ENCODE data around the gene KRTAP10-9. TPM values are rescaled to one million over a fixed set of nuclear protein-coding genes. Genes with fewer than 3 reads are reported as not detected.

KRTAP10-9 gene
- total RNA-seq = not detected
- not detected for polyA plus RNA-seq
- long read RNA-seq, donor 1 = 0 reads
- long read RNA-seq, donor 2 = 0 reads
- long read RNA-seq, donor 3 = 0 reads
- long read RNA-seq, donor 4 = 0 reads
- long read RNA-seq, donor 5 = 0 reads

DNA sequence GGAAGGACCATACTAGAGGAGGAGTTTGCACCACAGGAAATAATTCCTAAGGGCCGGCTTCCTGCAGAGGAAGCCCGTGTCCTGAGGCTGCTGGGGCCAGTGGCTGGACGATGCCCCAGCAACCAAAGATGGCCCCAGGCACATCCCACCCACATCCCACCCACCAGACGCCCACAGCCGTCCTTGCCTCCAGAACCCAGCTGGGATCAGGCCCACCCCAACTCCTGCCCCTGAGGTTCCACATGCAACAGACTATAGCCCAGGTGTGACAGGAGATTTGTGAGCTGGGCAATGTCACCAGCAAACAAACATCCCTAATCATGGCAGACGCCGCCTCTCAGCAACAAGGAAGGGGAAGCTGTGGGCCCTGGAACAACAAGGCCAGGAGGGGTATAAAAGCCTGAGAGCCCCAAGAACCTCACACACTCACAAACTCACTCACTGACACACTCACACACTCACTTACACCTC, at the start of gene KRTAP10-9:
KRTAP10-9 (plus strand) TSS at position 421 of the 471 bp plus-strand sequence. CDS start 79 bp downstream, outside the sequence.
- DNase-seq = no peak
- H3K27ac ChIP-seq (ENCODE audit: low read depth in 1 of 2, low read length in 1 of 2) = no peak within 1 kb of the TSS
- WGBS, 2 donors = 52 to 55% methylated on average over 7 of the region's 7 CpGs
- no peak for TF ChIP-seq CTCF (IDR thresholded peaks at IDR 0.05; ENCODE audit: control extremely low read depth, extremely low read depth)
- ATAC-seq (ENCODE audit: insufficient read depth, low FRiP score) = no peak
- no peaks in the 10 kb centered on the region for H3K36me3 ChIP-seq (ENCODE audit: control insufficient read depth in 4 of 4, insufficient read depth in 4 of 4, low read length in 4 of 4)
- peaks cover 0 to 14% (median 12%) of the 10 kb centered on the region in 4 donors for H3K9me3 ChIP-seq (ENCODE audit: control insufficient read depth in 4 of 4, insufficient read depth in 3 of 4, low read length in 3 of 4)
- H3K27me3 ChIP-seq (ENCODE audit: control insufficient read depth in 3 of 3, insufficient read depth in 3 of 3, low read length in 2 of 3) = no peaks in the 10 kb centered on the region
- peaks cover 0 to 2% (median 0%) of the 10 kb centered on the region in 5 donors for H3K4me1 ChIP-seq (ENCODE audit: control insufficient read depth in 5 of 5, insufficient read depth in 5 of 5, low read length in 5 of 5)
- no peak within 1 kb of the TSS for H3K9ac ChIP-seq (ENCODE audit: insufficient read depth in 1 of 2, low read length in 2 of 2)
- H3K4me3 ChIP-seq = no peak within 1 kb of the TSS

DNA sequence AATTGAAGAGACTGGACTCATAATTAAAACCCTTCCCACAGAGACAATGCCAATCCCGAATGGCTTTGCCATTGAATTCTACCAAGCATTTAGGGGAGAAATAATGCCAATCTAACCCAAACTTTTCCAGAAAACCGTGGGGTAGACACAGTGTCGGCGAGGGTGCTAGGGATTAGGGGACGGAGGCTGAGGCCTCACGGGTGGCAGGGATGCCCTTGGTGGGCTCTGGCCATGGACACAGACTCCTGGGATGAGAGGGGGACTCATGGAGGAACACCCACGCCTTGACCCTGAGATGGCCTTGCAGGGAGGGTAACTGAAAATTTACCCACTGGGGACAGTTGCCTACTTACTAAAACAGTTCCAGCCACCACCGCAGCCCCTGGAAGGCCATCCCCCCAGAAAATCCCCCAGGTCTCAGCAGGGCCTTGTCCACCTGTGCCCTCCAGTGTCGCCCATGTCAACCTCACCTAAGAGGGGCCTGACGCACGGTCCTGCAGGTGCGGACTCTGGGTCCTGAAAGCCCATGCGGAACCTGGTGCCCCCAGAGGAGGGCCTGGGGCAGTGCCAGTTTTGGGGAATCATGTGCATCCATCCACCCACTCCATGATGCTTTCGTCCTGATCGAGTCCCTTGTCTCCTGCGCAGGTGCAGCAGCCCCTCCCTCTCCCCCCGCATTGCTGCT, 48.4 kb upstream of the KRTAP10-9 start:
- H3K9ac ChIP-seq (ENCODE audit: insufficient read depth in 1 of 2, low read length in 2 of 2) = no peak overlapping the region
- H3K36me3 ChIP-seq (ENCODE audit: control insufficient read depth in 4 of 4, insufficient read depth in 4 of 4, low read length in 4 of 4) = no peaks in the 10 kb centered on the region
- DNase-seq = no peak
- TF ChIP-seq CTCF (IDR thresholded peaks at IDR 0.05; ENCODE audit: control extremely low read depth, extremely low read depth) = no peak
- H3K4me1 ChIP-seq (ENCODE audit: control insufficient read depth in 5 of 5, insufficient read depth in 5 of 5, low read length in 5 of 5) = no peaks in the 10 kb centered on the region
- ATAC-seq (ENCODE audit: insufficient read depth, low FRiP score) = no peak
- peaks cover 0 to 6% (median 2%) of the 10 kb centered on the region in 3 donors for H3K27me3 ChIP-seq (ENCODE audit: control insufficient read depth in 3 of 3, insufficient read depth in 3 of 3, low read length in 2 of 3)
- peaks cover 0 to 36% (median 5%) of the 10 kb centered on the region in 4 donors for H3K9me3 ChIP-seq (ENCODE audit: control insufficient read depth in 4 of 4, insufficient read depth in 3 of 4, low read length in 3 of 4)
- no peak overlapping the region for H3K4me3 ChIP-seq
- 93 to 96% methylated on average over 16 to 17 of the region's 17 CpGs for WGBS, 2 donors
- H3K27ac ChIP-seq (ENCODE audit: low read depth in 1 of 2, low read length in 1 of 2) = no peak overlapping the region

GRCh38 chr21:44579056-44579832, 47.6 kb upstream of the KRTAP10-9 start:
- no peaks in the 10 kb centered on the region for H3K36me3 ChIP-seq (ENCODE audit: control insufficient read depth in 4 of 4, insufficient read depth in 4 of 4, low read length in 4 of 4)
- ATAC-seq (ENCODE audit: insufficient read depth, low FRiP score) = no peak
- H3K9me3 ChIP-seq (ENCODE audit: control insufficient read depth in 4 of 4, insufficient read depth in 3 of 4, low read length in 3 of 4) = peaks cover 0 to 36% (median 5%) of the 10 kb centered on the region in 4 donors
- 74 to 77% methylated on average over 20 to 22 of the region's 22 CpGs for WGBS, 2 donors
- no peaks in the 10 kb centered on the region for H3K4me1 ChIP-seq (ENCODE audit: control insufficient read depth in 5 of 5, insufficient read depth in 5 of 5, low read length in 5 of 5)
- no peak for DNase-seq
- no peak for TF ChIP-seq CTCF (IDR thresholded peaks at IDR 0.05; ENCODE audit: control extremely low read depth, extremely low read depth)
- H3K27me3 ChIP-seq (ENCODE audit: control insufficient read depth in 3 of 3, insufficient read depth in 3 of 3, low read length in 2 of 3) = peaks cover 0 to 6% (median 6%) of the 10 kb centered on the region in 3 donors
- H3K4me3 ChIP-seq = no peak overlapping the region
- no peak overlapping the region for H3K27ac ChIP-seq (ENCODE audit: low read depth in 1 of 2, low read length in 1 of 2)
- no peak overlapping the region for H3K9ac ChIP-seq (ENCODE audit: insufficient read depth in 1 of 2, low read length in 2 of 2)

Data from lung (tissue), 16 donors.